Measurements from ENCODE around the gene CRELD2. TPM values are rescaled to one million over a fixed set of nuclear protein-coding genes. Genes with fewer than 3 reads are reported as not detected.

CRELD2 gene
- total and polyA plus RNA-seq, 2 of the 13 experiments (the other 11 are each of a cell fraction or from before 2014, with no cell fraction given) = 17.2 to 44.7 TPM

DNA sequence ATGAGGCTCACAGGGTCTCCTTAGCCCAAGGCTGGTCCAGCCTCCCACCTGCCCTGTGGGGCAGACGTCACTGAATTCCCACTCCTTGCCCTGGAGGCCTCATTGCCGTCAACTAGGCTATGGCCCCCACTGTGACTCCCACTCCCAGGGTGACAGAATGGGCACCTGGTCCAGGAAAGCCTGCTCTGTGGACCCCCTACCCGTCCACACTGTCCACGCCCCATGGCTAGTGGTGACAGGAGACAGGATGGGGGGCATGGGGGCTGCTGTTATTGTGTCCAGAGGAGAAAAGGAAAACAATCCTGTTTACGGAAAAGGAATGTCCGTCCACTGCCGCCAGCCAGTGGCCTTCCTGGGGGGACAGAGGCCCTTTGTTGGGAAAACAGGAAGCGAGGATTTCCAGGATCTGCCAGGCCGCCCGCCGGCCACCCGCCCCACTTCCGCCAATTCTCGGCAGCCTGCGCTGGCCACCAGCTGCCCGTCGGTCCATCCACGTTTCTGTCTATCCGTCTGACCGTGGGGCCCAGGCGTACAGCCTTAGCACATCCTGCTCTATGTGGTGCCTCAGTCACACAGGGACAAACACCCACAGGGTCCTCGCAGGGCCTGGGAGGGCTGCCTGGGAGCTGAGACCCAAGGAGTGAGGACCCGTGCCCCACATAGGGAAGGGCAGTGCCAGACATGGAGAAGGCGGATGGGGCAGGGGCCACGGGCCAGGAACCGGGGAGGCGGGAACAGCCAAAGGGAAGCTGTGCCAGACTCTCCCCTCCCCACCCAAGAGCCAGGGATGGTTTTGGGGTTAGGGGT is 19.5 kb downstream of the CRELD2 start (continued):
- TF ChIP-seq, protein P1, sequence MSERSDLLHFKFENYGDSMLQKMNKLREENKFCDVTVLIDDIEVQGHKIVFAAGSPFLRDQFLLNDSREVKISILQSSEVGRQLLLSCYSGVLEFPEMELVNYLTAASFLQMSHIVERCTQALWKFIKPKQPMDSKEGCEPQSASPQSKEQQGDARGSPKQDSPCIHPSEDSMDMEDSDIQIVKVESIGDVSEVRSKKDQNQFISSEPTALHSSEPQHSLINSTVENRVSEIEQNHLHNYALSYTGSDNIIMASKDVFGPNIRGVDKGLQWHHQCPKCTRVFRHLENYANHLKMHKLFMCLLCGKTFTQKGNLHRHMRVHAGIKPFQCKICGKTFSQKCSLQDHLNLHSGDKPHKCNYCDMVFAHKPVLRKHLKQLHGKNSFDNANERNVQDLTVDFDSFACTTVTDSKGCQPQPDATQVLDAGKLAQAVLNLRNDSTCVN (CRISPR knock-in tag; IDR thresholded peaks at IDR 0.05; ENCODE audit: borderline replicate concordance) = no peak
- TF ChIP-seq KDM4B (CRISPR knock-in tag; IDR thresholded peaks at IDR 0.05) (no peak), WIZ (CRISPR knock-in tag; IDR thresholded peaks at IDR 0.05) (no peak), ZSCAN30 (CRISPR knock-in tag; IDR thresholded peaks at IDR 0.05) (no peak), RARG (CRISPR knock-in tag; IDR thresholded peaks at IDR 0.05; ENCODE audit: low read depth) (no peak), DNMT3B (CRISPR knock-in tag; conservative IDR thresholded peaks at IDR 0.05) (no peak), ZNF878 (CRISPR knock-in tag; IDR thresholded peaks at IDR 0.05) (no peak), ZNF616 (CRISPR knock-in tag; IDR thresholded peaks at IDR 0.05; ENCODE audit: low read depth) (no peak)
- TF ChIP-seq, protein P2, sequence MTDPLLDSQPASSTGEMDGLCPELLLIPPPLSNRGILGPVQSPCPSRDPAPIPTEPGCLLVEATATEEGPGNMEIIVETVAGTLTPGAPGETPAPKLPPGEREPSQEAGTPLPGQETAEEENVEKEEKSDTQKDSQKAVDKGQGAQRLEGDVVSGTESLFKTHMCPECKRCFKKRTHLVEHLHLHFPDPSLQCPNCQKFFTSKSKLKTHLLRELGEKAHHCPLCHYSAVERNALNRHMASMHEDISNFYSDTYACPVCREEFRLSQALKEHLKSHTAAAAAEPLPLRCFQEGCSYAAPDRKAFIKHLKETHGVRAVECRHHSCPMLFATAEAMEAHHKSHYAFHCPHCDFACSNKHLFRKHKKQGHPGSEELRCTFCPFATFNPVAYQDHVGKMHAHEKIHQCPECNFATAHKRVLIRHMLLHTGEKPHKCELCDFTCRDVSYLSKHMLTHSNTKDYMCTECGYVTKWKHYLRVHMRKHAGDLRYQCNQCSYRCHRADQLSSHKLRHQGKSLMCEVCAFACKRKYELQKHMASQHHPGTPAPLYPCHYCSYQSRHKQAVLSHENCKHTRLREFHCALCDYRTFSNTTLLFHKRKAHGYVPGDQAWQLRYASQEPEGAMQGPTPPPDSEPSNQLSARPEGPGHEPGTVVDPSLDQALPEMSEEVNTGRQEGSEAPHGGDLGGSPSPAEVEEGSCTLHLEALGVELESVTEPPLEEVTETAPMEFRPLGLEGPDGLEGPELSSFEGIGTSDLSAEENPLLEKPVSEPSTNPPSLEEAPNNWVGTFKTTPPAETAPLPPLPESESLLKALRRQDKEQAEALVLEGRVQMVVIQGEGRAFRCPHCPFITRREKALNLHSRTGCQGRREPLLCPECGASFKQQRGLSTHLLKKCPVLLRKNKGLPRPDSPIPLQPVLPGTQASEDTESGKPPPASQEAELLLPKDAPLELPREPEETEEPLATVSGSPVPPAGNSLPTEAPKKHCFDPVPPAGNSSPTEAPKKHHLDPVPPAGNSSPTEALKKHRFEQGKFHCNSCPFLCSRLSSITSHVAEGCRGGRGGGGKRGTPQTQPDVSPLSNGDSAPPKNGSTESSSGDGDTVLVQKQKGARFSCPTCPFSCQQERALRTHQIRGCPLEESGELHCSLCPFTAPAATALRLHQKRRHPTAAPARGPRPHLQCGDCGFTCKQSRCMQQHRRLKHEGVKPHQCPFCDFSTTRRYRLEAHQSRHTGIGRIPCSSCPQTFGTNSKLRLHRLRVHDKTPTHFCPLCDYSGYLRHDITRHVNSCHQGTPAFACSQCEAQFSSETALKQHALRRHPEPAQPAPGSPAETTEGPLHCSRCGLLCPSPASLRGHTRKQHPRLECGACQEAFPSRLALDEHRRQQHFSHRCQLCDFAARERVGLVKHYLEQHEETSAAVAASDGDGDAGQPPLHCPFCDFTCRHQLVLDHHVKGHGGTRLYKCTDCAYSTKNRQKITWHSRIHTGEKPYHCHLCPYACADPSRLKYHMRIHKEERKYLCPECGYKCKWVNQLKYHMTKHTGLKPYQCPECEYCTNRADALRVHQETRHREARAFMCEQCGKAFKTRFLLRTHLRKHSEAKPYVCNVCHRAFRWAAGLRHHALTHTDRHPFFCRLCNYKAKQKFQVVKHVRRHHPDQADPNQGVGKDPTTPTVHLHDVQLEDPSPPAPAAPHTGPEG (CRISPR knock-in tag; IDR thresholded peaks at IDR 0.05) = peak; percentile 62; the same call in 1 of the 2 replicates
- TF ChIP-seq, protein P3, sequence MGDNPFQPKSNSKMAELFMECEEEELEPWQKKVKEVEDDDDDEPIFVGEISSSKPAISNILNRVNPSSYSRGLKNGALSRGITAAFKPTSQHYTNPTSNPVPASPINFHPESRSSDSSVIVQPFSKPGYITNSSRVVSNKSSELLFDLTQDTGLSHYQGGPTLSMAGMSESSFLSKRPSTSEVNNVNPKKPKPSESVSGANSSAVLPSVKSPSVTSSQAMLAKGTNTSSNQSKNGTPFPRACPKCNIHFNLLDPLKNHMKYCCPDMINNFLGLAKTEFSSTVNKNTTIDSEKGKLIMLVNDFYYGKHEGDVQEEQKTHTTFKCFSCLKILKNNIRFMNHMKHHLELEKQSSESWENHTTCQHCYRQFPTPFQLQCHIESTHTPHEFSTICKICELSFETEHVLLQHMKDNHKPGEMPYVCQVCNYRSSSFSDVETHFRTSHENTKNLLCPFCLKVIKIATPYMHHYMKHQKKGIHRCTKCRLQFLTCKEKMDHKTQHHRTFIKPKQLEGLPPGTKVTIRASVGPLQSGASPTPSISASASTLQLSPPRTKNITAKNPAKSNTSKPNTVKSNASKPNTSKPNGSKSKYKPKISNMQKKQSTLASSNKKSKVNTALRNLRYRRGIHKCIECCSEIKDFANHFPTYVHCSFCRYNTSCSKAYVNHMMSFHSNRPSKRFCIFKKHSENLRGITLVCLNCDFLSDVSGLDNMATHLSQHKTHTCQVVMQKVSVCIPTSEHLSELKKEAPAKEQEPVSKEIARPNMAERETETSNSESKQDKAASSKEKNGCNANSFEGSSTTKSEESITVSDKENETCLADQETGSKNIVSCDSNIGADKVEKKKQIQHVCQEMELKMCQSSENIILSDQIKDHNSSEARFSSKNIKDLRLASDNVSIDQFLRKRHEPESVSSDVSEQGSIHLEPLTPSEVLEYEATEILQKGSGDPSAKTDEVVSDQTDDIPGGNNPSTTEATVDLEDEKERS (CRISPR knock-in tag; IDR thresholded peaks at IDR 0.05) = no peak
- TF ChIP-seq, protein P4, sequence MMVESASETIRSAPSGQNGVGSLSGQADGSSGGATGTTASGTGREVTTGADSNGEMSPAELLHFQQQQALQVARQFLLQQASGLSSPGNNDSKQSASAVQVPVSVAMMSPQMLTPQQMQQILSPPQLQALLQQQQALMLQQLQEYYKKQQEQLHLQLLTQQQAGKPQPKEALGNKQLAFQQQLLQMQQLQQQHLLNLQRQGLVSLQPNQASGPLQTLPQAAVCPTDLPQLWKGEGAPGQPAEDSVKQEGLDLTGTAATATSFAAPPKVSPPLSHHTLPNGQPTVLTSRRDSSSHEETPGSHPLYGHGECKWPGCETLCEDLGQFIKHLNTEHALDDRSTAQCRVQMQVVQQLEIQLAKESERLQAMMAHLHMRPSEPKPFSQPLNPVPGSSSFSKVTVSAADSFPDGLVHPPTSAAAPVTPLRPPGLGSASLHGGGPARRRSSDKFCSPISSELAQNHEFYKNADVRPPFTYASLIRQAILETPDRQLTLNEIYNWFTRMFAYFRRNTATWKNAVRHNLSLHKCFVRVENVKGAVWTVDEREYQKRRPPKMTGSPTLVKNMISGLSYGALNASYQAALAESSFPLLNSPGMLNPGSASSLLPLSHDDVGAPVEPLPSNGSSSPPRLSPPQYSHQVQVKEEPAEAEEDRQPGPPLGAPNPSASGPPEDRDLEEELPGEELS (CRISPR knock-in tag; IDR thresholded peaks at IDR 0.05) = peak; percentile 99
- TF ChIP-seq, protein P5, sequence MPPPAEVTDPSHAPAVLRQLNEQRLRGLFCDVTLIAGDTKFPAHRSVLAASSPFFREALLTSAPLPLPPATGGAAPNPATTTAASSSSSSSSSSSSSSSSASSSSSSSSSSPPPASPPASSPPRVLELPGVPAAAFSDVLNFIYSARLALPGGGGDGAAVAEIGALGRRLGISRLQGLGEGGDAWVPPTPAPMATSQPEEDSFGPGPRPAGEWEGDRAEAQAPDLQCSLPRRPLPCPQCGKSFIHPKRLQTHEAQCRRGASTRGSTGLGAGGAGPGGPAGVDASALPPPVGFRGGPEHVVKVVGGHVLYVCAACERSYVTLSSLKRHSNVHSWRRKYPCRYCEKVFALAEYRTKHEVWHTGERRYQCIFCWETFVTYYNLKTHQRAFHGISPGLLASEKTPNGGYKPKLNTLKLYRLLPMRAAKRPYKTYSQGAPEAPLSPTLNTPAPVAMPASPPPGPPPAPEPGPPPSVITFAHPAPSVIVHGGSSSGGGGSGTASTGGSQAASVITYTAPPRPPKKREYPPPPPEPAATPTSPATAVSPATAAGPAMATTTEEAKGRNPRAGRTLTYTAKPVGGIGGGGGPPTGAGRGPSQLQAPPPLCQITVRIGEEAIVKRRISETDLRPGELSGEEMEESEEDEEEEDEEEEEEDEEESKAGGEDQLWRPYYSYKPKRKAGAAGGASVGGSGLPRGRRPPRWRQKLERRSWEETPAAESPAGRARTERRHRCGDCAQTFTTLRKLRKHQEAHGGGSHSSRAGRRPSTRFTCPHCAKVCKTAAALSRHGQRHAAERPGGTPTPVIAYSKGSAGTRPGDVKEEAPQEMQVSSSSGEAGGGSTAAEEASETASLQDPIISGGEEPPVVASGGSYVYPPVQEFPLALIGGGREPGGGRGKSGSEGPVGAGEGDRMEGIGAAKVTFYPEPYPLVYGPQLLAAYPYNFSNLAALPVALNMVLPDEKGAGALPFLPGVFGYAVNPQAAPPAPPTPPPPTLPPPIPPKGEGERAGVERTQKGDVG (CRISPR knock-in tag; IDR thresholded peaks at IDR 0.05; ENCODE audit: borderline replicate concordance) = peak; percentile 68; the same call in 1 of the 2 replicates

Measured in HepG2 (cell line).